Keratinocyte (primary cell): ENCODE results near the gene ZNF526.

ENCODE experiments used
- EZH2 ChIP-seq: IDR thresholded peaks from one replicate; pipeline ENCODE4 v1.6.1; 2012; ENCODE audit warnings: inconsistent platforms, mild to moderate bottlenecking, low read length, moderate library complexity
- TF ChIP-seq, protein P1 (sequence below), 3 experiments: IDR thresholded peaks in 1 of 3; conservative IDR thresholded peaks in 1 of 3; optimal IDR thresholded peaks in 1 of 3; 2 replicates in 2 of 3; 3 replicates in 1 of 3; pipeline versions ENCODE3 to v1.5.1; 2011; ENCODE audit warnings: low read length in 3 of 3, mild to moderate bottlenecking in 3 of 3, moderate library complexity in 2 of 3, control low read depth in 1 of 3, inconsistent platforms in 1 of 3; ENCODE audit not compliant: insufficient read depth in 2 of 3; ENCODE audit errors: extremely low read depth in 1 of 3

DNA sequence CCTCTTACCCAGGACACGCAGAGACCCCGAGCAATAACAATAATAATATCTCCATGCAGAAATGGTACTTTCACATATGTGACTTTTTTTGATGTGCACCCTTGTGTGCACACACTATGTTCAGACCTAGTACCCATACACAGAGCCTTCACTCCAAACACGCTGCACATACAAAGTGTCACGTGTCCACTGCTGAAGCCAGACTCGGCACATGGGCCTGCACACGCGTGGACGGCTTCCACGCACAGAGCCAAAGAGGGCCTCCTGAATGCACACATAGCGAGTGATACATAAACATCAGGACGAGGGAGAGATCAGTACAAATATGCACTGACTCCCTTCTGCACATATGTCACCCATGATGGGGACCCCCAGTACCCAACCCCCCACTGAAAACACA, 45.9 kb upstream of the ZNF526 start:
- no peak for TF ChIP-seq EZH2
- TF ChIP-seq, protein P1, sequence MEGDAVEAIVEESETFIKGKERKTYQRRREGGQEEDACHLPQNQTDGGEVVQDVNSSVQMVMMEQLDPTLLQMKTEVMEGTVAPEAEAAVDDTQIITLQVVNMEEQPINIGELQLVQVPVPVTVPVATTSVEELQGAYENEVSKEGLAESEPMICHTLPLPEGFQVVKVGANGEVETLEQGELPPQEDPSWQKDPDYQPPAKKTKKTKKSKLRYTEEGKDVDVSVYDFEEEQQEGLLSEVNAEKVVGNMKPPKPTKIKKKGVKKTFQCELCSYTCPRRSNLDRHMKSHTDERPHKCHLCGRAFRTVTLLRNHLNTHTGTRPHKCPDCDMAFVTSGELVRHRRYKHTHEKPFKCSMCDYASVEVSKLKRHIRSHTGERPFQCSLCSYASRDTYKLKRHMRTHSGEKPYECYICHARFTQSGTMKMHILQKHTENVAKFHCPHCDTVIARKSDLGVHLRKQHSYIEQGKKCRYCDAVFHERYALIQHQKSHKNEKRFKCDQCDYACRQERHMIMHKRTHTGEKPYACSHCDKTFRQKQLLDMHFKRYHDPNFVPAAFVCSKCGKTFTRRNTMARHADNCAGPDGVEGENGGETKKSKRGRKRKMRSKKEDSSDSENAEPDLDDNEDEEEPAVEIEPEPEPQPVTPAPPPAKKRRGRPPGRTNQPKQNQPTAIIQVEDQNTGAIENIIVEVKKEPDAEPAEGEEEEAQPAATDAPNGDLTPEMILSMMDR (optimal IDR thresholded peaks at IDR 0.05 in 1 of 3, IDR thresholded peaks at IDR 0.05 in 1 of 3, conservative IDR thresholded peaks at IDR 0.05 in 1 of 3; ENCODE audit: extremely low read depth in 1 of 3, insufficient read depth in 2 of 3, low read length in 3 of 3): no peak
